Esophagus (tissue), 2 donors: ENCODE measurements around the gene NOTUM. TPM values are rescaled to one million over a fixed set of nuclear protein-coding genes. Genes with fewer than 3 reads are reported as not detected.
A peak's percentile ranks its signal among the peaks of the same experiment; 100 is the strongest.

Experiments
- H3K27ac ChIP-seq, 2 donors: one replicate each; pipeline ENCODE4 v1.5.1; 2013; ENCODE audit warnings: low read depth in 2 of 2, mild to moderate bottlenecking in 2 of 2, inconsistent platforms in 1 of 2, low read length in 1 of 2, moderate library complexity in 1 of 2
- H3K27me3 ChIP-seq, 2 donors: one replicate each; pipeline ENCODE4 v1.6.1; 2013; ENCODE audit warnings: low read length in 2 of 2, control low read depth in 1 of 2, mild to moderate bottlenecking in 1 of 2; ENCODE audit not compliant: insufficient read depth in 2 of 2, control insufficient read depth in 1 of 2
- H3K36me3 ChIP-seq, 2 donors: one replicate each; pipeline ENCODE4 v1.6.1; 2013; ENCODE audit warnings: low read length in 1 of 2; ENCODE audit not compliant: control insufficient read depth in 2 of 2, insufficient read depth in 2 of 2
- H3K4me1 ChIP-seq, 2 donors: one replicate each; pipeline ENCODE4 v1.6.1; 2013; ENCODE audit warnings: low read length in 1 of 2; ENCODE audit not compliant: control insufficient read depth in 2 of 2, insufficient read depth in 2 of 2
- H3K4me3 ChIP-seq, 2 donors: one replicate each; pipeline ENCODE4 v1.5.1; 2013; ENCODE audit warnings: low read length in 2 of 2, mild to moderate bottlenecking in 2 of 2, low read depth in 1 of 2, moderate library complexity in 1 of 2
- H3K9me3 ChIP-seq, 2 donors: one replicate each; pipeline ENCODE4 v1.6.1; 2013; ENCODE audit warnings: mild to moderate bottlenecking in 2 of 2, low read depth in 1 of 2, low read length in 1 of 2, moderate library complexity in 1 of 2; ENCODE audit not compliant: control insufficient read depth in 2 of 2, insufficient read depth in 1 of 2
- WGBS, 2 donors: extraction: QIAGEN DNeasy Blood & Tissue Kit; methylation state at CpG; one replicate each; pipeline ENCODE4 v1.1.7; 2013; 5-methylcytosine and 5-hydroxymethylcytosine counted together
- polyA plus RNA-seq, 2 donors: library from polyadenylated mRNA; stranded (reverse); fragments of 200-250 nt; gene quantifications; one replicate each; pipeline ENCODE4 v1.2.3, GENCODE V29; 2013
- donor health status: healthy with polysubstance abuse.
- donor health status: Bipolar disorder and iron deficiency.

Gene NOTUM
- polyA plus RNA-seq, 2 donors, result 0.07 to 0.08 TPM

DNA sequence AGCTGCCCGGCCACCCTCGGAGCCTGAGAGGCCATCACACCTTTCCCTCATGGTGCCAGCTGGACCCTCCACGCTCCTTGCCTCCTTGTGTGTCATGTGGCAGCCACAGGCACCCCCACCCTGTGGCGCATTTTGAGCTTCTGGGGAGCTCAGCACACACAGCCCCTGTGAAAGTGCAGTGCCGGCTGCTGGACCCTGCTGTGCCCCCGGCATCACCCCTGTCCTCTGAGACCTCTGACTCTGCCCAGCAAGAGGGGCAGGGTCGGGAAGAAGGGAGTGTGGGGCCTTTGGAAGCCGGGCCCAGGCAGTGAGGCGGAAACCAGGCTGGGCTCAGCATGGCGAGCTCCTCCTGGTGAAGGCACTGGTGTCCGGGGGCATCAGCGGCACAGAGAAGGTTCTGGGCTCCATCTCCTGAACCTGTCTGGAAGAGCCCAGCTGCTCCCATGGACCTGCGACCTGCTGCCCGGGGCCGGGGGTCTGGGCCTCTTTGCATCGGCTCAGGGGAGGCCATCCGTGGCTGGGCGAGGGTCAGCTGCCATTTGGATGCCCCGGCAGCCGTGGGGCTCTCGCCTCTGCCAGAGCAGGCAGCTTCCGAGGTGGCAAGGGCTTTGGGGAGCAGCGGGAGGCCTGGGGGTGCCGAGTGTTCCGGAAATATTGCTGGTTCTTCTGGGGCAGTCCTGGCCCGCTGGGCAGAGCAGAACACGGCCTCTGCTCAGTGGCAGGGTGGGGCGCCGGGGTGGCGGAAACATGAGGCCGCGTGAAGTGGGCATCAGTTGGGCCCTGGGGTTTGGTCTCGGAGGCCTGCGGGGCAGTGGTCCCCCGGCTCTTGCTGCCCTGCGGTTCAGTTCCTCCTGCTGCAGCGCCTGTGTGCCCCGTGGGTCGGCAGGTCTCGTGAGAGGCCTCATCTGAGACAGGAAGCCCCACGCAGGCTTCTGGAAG lies 43.8 kb upstream of the NOTUM start:
- Histone ChIP-seq H3K27ac (no peak overlapping the region), H3K4me3 (no peak overlapping the region), H3K27me3 (no peaks in the 10 kb centered on the region), H3K36me3 (peaks cover 0 to 2% of the 10 kb centered on the region in 2 donors), H3K9me3 (no peaks in the 10 kb centered on the region), H3K4me1 (peaks cover 0 to 27% of the 10 kb centered on the region in 2 donors)
- WGBS, 2 donors, result 88 to 92% methylated on average over 41 of the region's 41 CpGs

GRCh38 chr17:82003411-82004381 lies 42.7 kb upstream of the NOTUM start:
- H3K4me1 ChIP-seq, result peaks cover 0 to 27% of the 10 kb centered on the region in 2 donors
- peaks cover 0 to under 1% of the 10 kb centered on the region in 2 donors for H3K36me3 ChIP-seq
- 34 to 55% methylated on average over 53 of the region's 53 CpGs for WGBS, 2 donors
- no peaks in the 10 kb centered on the region for H3K9me3 ChIP-seq
- no peaks in the 10 kb centered on the region for H3K27me3 ChIP-seq
- H3K4me3 ChIP-seq, result no peak overlapping the region
- H3K27ac ChIP-seq, result peak overlapping the region; percentile 6 to 19

GRCh38 chr17:82001571-82002056 lies 40.6 kb upstream of the NOTUM start:
- WGBS, 2 donors, result 81 to 86% methylated on average over 17 of the region's 17 CpGs
- Histone ChIP-seq H3K4me1 (peaks cover 0 to 27% of the 10 kb centered on the region in 2 donors), H3K27ac (no peak overlapping the region), H3K36me3 (peaks cover 0 to 4% of the 10 kb centered on the region in 2 donors), H3K9me3 (no peaks in the 10 kb centered on the region), H3K4me3 (no peak overlapping the region), H3K27me3 (no peaks in the 10 kb centered on the region)

GRCh38 chr17:82000803-82001570 lies 40.0 kb upstream of the NOTUM start:
- no peak overlapping the region for H3K4me3 ChIP-seq
- H3K27me3 ChIP-seq, result no peaks in the 10 kb centered on the region
- 72 to 76% methylated on average over 25 to 32 of the region's 32 CpGs for WGBS, 2 donors
- H3K36me3 ChIP-seq, result peaks cover 0 to 4% of the 10 kb centered on the region in 2 donors
- H3K27ac ChIP-seq, result no peak overlapping the region
- H3K4me1 ChIP-seq, result peaks cover 0 to 24% of the 10 kb centered on the region in 2 donors
- H3K9me3 ChIP-seq, result no peaks in the 10 kb centered on the region

GRCh38 chr17:81999976-82000802 lies 39.2 kb upstream of the NOTUM start:
- H3K36me3 ChIP-seq, result peaks cover 0 to 4% of the 10 kb centered on the region in 2 donors
- no peak overlapping the region for H3K4me3 ChIP-seq
- no peaks in the 10 kb centered on the region for H3K27me3 ChIP-seq
- no peak overlapping the region for H3K27ac ChIP-seq
- WGBS, 2 donors, result 60 to 70% methylated on average over 36 of the region's 36 CpGs
- peaks cover 0 to 19% of the 10 kb centered on the region in 2 donors for H3K4me1 ChIP-seq
- H3K9me3 ChIP-seq, result no peaks in the 10 kb centered on the region

DNA sequence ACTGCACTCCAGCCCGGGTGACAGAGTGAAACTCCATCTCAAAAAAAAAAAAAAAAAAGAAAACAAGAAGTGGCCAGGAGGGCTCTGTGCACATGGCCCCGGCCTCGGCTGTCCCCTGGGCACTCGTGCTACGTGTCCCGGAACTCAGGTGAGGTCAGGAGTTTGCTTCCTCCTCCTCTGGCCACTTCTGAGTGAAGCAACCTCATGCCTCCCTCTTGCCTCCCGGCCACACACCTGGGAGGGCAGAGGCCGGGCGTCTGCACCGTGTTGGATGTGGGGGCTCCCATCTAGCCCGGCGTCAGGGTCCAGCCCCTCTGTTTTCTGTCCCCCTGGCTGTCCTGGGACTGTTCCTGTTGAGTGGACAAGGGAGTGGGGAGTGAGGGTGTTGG lies 38.6 kb upstream of the NOTUM start:
- Histone ChIP-seq H3K9me3 (no peaks in the 10 kb centered on the region), H3K4me1 (peaks cover 0 to 19% of the 10 kb centered on the region in 2 donors), H3K4me3 (no peak overlapping the region), H3K27ac (no peak overlapping the region), H3K27me3 (no peaks in the 10 kb centered on the region), H3K36me3 (peaks cover 0 to 4% of the 10 kb centered on the region in 2 donors)
- 77 to 91% methylated on average over 12 of the region's 12 CpGs for WGBS, 2 donors

- Histone ChIP-seq H3K36me3 (peaks cover 0 to 8% of the 10 kb centered on the region in 2 donors), H3K9me3 (no peaks in the 10 kb centered on the region), H3K27ac (no peak overlapping the region), H3K4me3 (no peak overlapping the region), H3K4me1 (peaks cover 0 to 14% of the 10 kb centered on the region in 2 donors), H3K27me3 (no peaks in the 10 kb centered on the region)
- 91 to 92% methylated on average over 14 of the region's 14 CpGs for WGBS, 2 donors
These were observed 37.9 kb upstream of the NOTUM start for GRCh38 chr17:81998691-81999438.

DNA sequence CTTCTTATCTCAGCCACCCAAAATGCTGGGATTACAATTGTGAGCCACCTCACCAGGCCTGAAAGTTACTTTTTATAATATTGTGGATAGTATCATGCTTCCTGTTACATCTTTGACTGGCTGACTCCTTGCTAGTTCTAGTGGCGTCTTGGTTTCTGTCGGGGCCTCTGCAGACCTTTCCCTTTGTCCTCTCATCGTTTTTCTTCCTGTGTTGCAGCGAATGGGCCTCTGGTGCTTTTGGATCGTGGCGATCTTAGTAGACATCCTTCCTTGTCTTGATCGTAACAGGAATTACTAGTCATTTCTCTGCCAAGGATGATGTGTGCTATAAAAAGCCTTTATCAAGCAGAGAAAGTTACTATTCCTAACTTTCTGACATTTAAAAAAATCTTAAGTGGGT lies 37.2 kb upstream of the NOTUM start:
- H3K4me3 ChIP-seq, result no peak overlapping the region
- no peak overlapping the region for H3K27ac ChIP-seq
- no peaks in the 10 kb centered on the region for H3K27me3 ChIP-seq
- 86 to 87% methylated on average over 7 of the region's 7 CpGs for WGBS, 2 donors
- H3K36me3 ChIP-seq, result peaks cover 0 to 13% of the 10 kb centered on the region in 2 donors
- no peaks in the 10 kb centered on the region for H3K9me3 ChIP-seq
- H3K4me1 ChIP-seq, result peaks cover 0 to 12% of the 10 kb centered on the region in 2 donors
